Esophagus muscularis mucosa (tissue), 3 donors: ENCODE measurements around the gene GANC.

ENCODE experiments used
- POLR2A ChIP-seq: fragments of 450-650 bp; IDR thresholded peaks from one replicate; pipeline ENCODE4 v1.6.1; 2017; ENCODE audit warnings: antibody characterized with exemption, moderate library complexity, mild to moderate bottlenecking, low read depth
- TF ChIP-seq, protein P1 (sequence below), 3 experiments: fragments of 200-600 bp in 2 of 3; fragments of 450-650 bp in 1 of 3; sonication (generic) in 2 of 3; IDR thresholded peaks; one replicate each; pipeline ENCODE4 v1.5.1; 2017 to 2019; ENCODE audit warnings: antibody characterized with exemption in 3 of 3, mild to moderate bottlenecking in 2 of 3, moderate library complexity in 1 of 3

GRCh38 chr15:42365921-42366550 is 93.0 kb downstream of the GANC start:
- TF ChIP-seq, protein P1, sequence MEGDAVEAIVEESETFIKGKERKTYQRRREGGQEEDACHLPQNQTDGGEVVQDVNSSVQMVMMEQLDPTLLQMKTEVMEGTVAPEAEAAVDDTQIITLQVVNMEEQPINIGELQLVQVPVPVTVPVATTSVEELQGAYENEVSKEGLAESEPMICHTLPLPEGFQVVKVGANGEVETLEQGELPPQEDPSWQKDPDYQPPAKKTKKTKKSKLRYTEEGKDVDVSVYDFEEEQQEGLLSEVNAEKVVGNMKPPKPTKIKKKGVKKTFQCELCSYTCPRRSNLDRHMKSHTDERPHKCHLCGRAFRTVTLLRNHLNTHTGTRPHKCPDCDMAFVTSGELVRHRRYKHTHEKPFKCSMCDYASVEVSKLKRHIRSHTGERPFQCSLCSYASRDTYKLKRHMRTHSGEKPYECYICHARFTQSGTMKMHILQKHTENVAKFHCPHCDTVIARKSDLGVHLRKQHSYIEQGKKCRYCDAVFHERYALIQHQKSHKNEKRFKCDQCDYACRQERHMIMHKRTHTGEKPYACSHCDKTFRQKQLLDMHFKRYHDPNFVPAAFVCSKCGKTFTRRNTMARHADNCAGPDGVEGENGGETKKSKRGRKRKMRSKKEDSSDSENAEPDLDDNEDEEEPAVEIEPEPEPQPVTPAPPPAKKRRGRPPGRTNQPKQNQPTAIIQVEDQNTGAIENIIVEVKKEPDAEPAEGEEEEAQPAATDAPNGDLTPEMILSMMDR (IDR thresholded peaks at IDR 0.05), result no peak
- TF ChIP-seq POLR2A, result no peak
